ENCODE measurements around the gene SLC7A9. TPM values are rescaled to one million over a fixed set of nuclear protein-coding genes. Genes with fewer than 3 reads are reported as not detected.

The SLC7A9 gene
- total RNA-seq, 2 donors from 2014 or later = 3.0 TPM; not detected in 1

GRCh38 chr19:32816555-32817099 is 52.9 kb downstream of the SLC7A9 start:
- H3K9ac ChIP-seq (ENCODE audit: low read depth in 2 of 2, low read length in 2 of 2) = no peak overlapping the region

GRCh38 chr19:32814624-32815023 is 54.9 kb downstream of the SLC7A9 start:
- TF ChIP-seq, protein P1, sequence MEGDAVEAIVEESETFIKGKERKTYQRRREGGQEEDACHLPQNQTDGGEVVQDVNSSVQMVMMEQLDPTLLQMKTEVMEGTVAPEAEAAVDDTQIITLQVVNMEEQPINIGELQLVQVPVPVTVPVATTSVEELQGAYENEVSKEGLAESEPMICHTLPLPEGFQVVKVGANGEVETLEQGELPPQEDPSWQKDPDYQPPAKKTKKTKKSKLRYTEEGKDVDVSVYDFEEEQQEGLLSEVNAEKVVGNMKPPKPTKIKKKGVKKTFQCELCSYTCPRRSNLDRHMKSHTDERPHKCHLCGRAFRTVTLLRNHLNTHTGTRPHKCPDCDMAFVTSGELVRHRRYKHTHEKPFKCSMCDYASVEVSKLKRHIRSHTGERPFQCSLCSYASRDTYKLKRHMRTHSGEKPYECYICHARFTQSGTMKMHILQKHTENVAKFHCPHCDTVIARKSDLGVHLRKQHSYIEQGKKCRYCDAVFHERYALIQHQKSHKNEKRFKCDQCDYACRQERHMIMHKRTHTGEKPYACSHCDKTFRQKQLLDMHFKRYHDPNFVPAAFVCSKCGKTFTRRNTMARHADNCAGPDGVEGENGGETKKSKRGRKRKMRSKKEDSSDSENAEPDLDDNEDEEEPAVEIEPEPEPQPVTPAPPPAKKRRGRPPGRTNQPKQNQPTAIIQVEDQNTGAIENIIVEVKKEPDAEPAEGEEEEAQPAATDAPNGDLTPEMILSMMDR (IDR thresholded peaks at IDR 0.05) = no peak

More at GRCh38 chr19:32816555-32817099, 52.9 kb downstream of the SLC7A9 start:
- TF ChIP-seq, protein P1 (IDR thresholded peaks at IDR 0.05) = no peak
- H3K4me3 ChIP-seq = no peak overlapping the region
- no peak overlapping the region for H3K27ac ChIP-seq
- intact Hi-C loops (cut with DNase I) = no loop called here
- DNase-seq = no peak
- H3K36me3 ChIP-seq = no peaks in the 10 kb centered on the region
- no peaks in the 10 kb centered on the region for H3K9me3 ChIP-seq
- H3K27me3 ChIP-seq = no peaks in the 10 kb centered on the region
- H3K4me1 ChIP-seq = no peaks in the 10 kb centered on the region

GRCh38 chr19:32813862-32814425 is 55.6 kb downstream of the SLC7A9 start:
- no peak for DNase-seq
- Histone ChIP-seq H3K4me1 (no peaks in the 10 kb centered on the region), H3K27me3 (no peaks in the 10 kb centered on the region), H3K27ac (no peak overlapping the region), H3K9ac (ENCODE audit: low read depth in 2 of 2, low read length in 2 of 2) (no peak overlapping the region), H3K4me3 (no peak overlapping the region), H3K36me3 (no peaks in the 10 kb centered on the region), H3K9me3 (no peaks in the 10 kb centered on the region)
- intact Hi-C loops (cut with DNase I) = no loop called here
- TF ChIP-seq, protein P1 (IDR thresholded peaks at IDR 0.05) = no peak

More at GRCh38 chr19:32814624-32815023, 54.9 kb downstream of the SLC7A9 start:
- Histone ChIP-seq H3K36me3 (no peaks in the 10 kb centered on the region), H3K9me3 (no peaks in the 10 kb centered on the region), H3K4me3 (no peak overlapping the region), H3K9ac (ENCODE audit: low read depth in 2 of 2, low read length in 2 of 2) (no peak overlapping the region), H3K27me3 (no peaks in the 10 kb centered on the region), H3K27ac (no peak overlapping the region), H3K4me1 (no peaks in the 10 kb centered on the region)
- DNase-seq = no peak
- intact Hi-C loops (cut with DNase I) = no loop called here

GRCh38 chr19:32812571-32812970 is 57.0 kb downstream of the SLC7A9 start:
- H3K27me3 ChIP-seq = no peaks in the 10 kb centered on the region
- no peaks in the 10 kb centered on the region for H3K4me1 ChIP-seq
- intact Hi-C loops (cut with DNase I) = no loop called here
- DNase-seq = no peak
- TF ChIP-seq, protein P1 (IDR thresholded peaks at IDR 0.05) = no peak
- no peaks in the 10 kb centered on the region for H3K9me3 ChIP-seq
- no peak overlapping the region for H3K4me3 ChIP-seq
- no peak overlapping the region for H3K27ac ChIP-seq
- no peaks in the 10 kb centered on the region for H3K36me3 ChIP-seq
- no peak overlapping the region for H3K9ac ChIP-seq (ENCODE audit: low read depth in 2 of 2, low read length in 2 of 2)

- no peak overlapping the region for H3K27ac ChIP-seq
- H3K4me1 ChIP-seq = no peaks in the 10 kb centered on the region
- H3K9me3 ChIP-seq = no peaks in the 10 kb centered on the region
- no peak overlapping the region for H3K4me3 ChIP-seq
- TF ChIP-seq, protein P1 (IDR thresholded peaks at IDR 0.05) = no peak
- H3K36me3 ChIP-seq = no peaks in the 10 kb centered on the region
- intact Hi-C loops (cut with DNase I) = no loop called here
- H3K27me3 ChIP-seq = no peaks in the 10 kb centered on the region
- H3K9ac ChIP-seq (ENCODE audit: low read depth in 2 of 2, low read length in 2 of 2) = no peak overlapping the region
- DNase-seq = no peak
These were observed 57.5 kb downstream of the SLC7A9 start for GRCh38 chr19:32812036-32812435.
